Smooth muscle cell (in vitro differentiated cells): ENCODE results near the gene DNAJC27. TPM values are rescaled to one million over a fixed set of nuclear protein-coding genes. Genes with fewer than 3 reads are reported as not detected.

ENCODE experiments used
- DNase-seq: peaks from one replicate; lab custom pipeline; 2025; ENCODE audit not compliant: unreplicated experiment; lab: John Stamatoyannopoulos, UW
- H2AFZ ChIP-seq: fragments of 200-600 bp; sonication (generic); 2 replicates; pipeline ENCODE4 v1.6.0; 2016; ENCODE audit warnings: antibody characterized with exemption, low read depth, mild to moderate bottlenecking
- H3F3A ChIP-seq: fragments of 200-600 bp; sonication (generic); 2 replicates; pipeline ENCODE4 v1.6.0; 2017; ENCODE audit warnings: antibody characterized with exemption, low read depth
- H3K27ac ChIP-seq: fragments of 200-600 bp; sonication (generic); 2 replicates; pipeline ENCODE4 v1.5.1; 2016; ENCODE audit warnings: low read depth, mild to moderate bottlenecking
- H3K27me3 ChIP-seq: fragments of 200-600 bp; sonication (generic); 2 replicates; pipeline ENCODE4 v1.6.1; 2016; ENCODE audit warnings: low read depth, mild to moderate bottlenecking
- H3K36me3 ChIP-seq: fragments of 200-600 bp; sonication (generic); 2 replicates; pipeline ENCODE4 v1.5.1; 2016; ENCODE audit warnings: low read depth
- H3K4me1 ChIP-seq: fragments of 200-600 bp; sonication (generic); 2 replicates; pipeline ENCODE4 v1.5.1; 2016; ENCODE audit warnings: low read depth
- H3K4me2 ChIP-seq: fragments of 200-600 bp; sonication (generic); 2 replicates; pipeline ENCODE4 v1.6.0; 2016; ENCODE audit warnings: mild to moderate bottlenecking
- H3K4me3 ChIP-seq: fragments of 200-600 bp; sonication (generic); 2 replicates; pipeline ENCODE4 v1.5.1; 2016; ENCODE audit warnings: mild to moderate bottlenecking
- H3K79me2 ChIP-seq: fragments of 200-600 bp; sonication (generic); 2 replicates; pipeline ENCODE4 v1.6.0; 2016; ENCODE audit warnings: low read depth, mild to moderate bottlenecking
- H3K9ac ChIP-seq: fragments of 200-600 bp; sonication (generic); 2 replicates; pipeline ENCODE4 v1.6.0; 2016; ENCODE audit warnings: low read depth
- H3K9me3 ChIP-seq: fragments of 200-600 bp; sonication (generic); replicated peaks from 2 replicates; pipeline ENCODE4 v1.5.1; 2016; ENCODE audit warnings: low read depth
- H4K20me1 ChIP-seq: fragments of 200-600 bp; sonication (generic); 2 replicates; pipeline ENCODE4 v1.6.0; 2016; ENCODE audit warnings: low read depth
- CTCF ChIP-seq: fragments of 200-600 bp; sonication (generic); IDR thresholded peaks from 2 replicates; pipeline ENCODE4 v1.5.1; 2017; ENCODE audit warnings: borderline replicate concordance, mild to moderate bottlenecking, antibody characterized with exemption; ENCODE audit not compliant: insufficient read depth, poor library complexity, severe bottlenecking
- WGBS: methylation state at CpG from one replicate; pipeline ENCODE4 v1.1.7; 2016; ENCODE audit warnings: low lambda C conversion rate; 5-methylcytosine and 5-hydroxymethylcytosine counted together
- polyA plus RNA-seq: library from polyadenylated mRNA; unstranded; fragments of >200 nt; fragmentation: Nextera tagmentation; extraction: Ambion mirVana; gene quantifications from 2 replicates; pipeline ENCODE4 v1.2.1, GENCODE V29; 2016
- total RNA-seq: library from RNA; depleted of rRNA; stranded (reverse); fragments of >200 nt; gene quantifications from 2 replicates; pipeline ENCODE4 v1.2.3, GENCODE V29; 2014

The DNAJC27 gene
- total and polyA plus RNA-seq, 2 experiments from 2014 or later, result 1.4 to 4.4 TPM

- Histone ChIP-seq H3K27ac (no peak overlapping the region), H3K27me3 (no peaks in the 10 kb centered on the region), H3K9ac (no peak overlapping the region), H3K4me1 (no peaks in the 10 kb centered on the region), H3F3A (no peaks in the 10 kb centered on the region), H3K9me3 (no peaks in the 10 kb centered on the region), H3K36me3 (no peaks in the 10 kb centered on the region), H2AFZ (peak overlapping the region; percentile 82), H4K20me1 (peaks cover 16% of the 10 kb centered on the region), H3K4me2 (peak overlapping the region; percentile 94), H3K4me3 (peak overlapping the region; percentile 62), H3K79me2 (peaks cover 6% of the 10 kb centered on the region)
- TF ChIP-seq CTCF, result no peak
- no peak for DNase-seq
- WGBS, result 1% methylated on average over 25 of the region's 76 CpGs
Observed at GRCh38 chr2:24919506-24920097, 52.2 kb downstream of the DNAJC27 start.

GRCh38 chr2:24919037-24919505 lies 52.7 kb downstream of the DNAJC27 start:
- Histone ChIP-seq H3F3A (no peaks in the 10 kb centered on the region), H2AFZ (peak overlapping the region; percentile 82), H3K4me3 (peak overlapping the region; percentile 62), H3K9ac (no peak overlapping the region), H3K4me2 (peak overlapping the region; percentile 94), H4K20me1 (peaks cover 16% of the 10 kb centered on the region), H3K9me3 (no peaks in the 10 kb centered on the region), H3K27me3 (no peaks in the 10 kb centered on the region), H3K27ac (no peak overlapping the region), H3K79me2 (peaks cover 6% of the 10 kb centered on the region), H3K36me3 (no peaks in the 10 kb centered on the region), H3K4me1 (no peaks in the 10 kb centered on the region)
- no peak for TF ChIP-seq CTCF
- DNase-seq, result no peak
- WGBS, result 15% methylated on average over 11 of the region's 13 CpGs

GRCh38 chr2:24918326-24919036 lies 53.3 kb downstream of the DNAJC27 start:
- Histone ChIP-seq H3K9me3 (no peaks in the 10 kb centered on the region), H3K4me2 (peak overlapping the region; percentile 94), H3K79me2 (peaks cover 6% of the 10 kb centered on the region), H3K36me3 (no peaks in the 10 kb centered on the region), H3K9ac (no peak overlapping the region), H3K4me1 (no peaks in the 10 kb centered on the region), H3K27ac (no peak overlapping the region), H3K4me3 (peak overlapping the region; percentile 62), H3K27me3 (no peaks in the 10 kb centered on the region), H3F3A (no peaks in the 10 kb centered on the region), H2AFZ (no peak overlapping the region), H4K20me1 (peaks cover 16% of the 10 kb centered on the region)
- DNase-seq, result no peak
- no peak for TF ChIP-seq CTCF
- WGBS, result 93% methylated on average over 41 of the region's 42 CpGs
